VCaP (cell line): ENCODE measurements around the gene DOCK10.
A peak's percentile ranks its signal among the peaks of the same experiment; 100 is the strongest.

Experiments used
- H3K27ac ChIP-seq: fragments of 450-650 bp; 2 replicates; pipeline ENCODE4 v1.5.1; 2017
- CTCF ChIP-seq: fragments of 450-650 bp; conservative IDR thresholded peaks from 2 replicates; pipeline ENCODE4 v1.5.1; 2017; ENCODE audit warnings: mild to moderate bottlenecking, moderate library complexity

The DOCK10 gene

GRCh38 chr2:224776795-224777558, 265.3 kb downstream of the DOCK10 start:
- no peak for TF ChIP-seq CTCF
- H3K27ac ChIP-seq: no peak overlapping the region

- peak overlapping the region; percentile 21; the same call in 1 of the 2 replicates for H3K27ac ChIP-seq
- TF ChIP-seq CTCF: no peak
These were observed 266.6 kb downstream of the DOCK10 start for GRCh38 chr2:224775647-224776046.

GRCh38 chr2:224774735-224775134, 267.5 kb downstream of the DOCK10 start:
- no peak overlapping the region; the same call in 1 of the 2 replicates for H3K27ac ChIP-seq
- no peak for TF ChIP-seq CTCF

- TF ChIP-seq CTCF: no peak
- H3K27ac ChIP-seq: peak overlapping the region; percentile 70
These were observed 269.8 kb downstream of the DOCK10 start for GRCh38 chr2:224772494-224772893.

GRCh38 chr2:224769489-224769888, 272.8 kb downstream of the DOCK10 start:
- no peak for TF ChIP-seq CTCF
- H3K27ac ChIP-seq: no peak overlapping the region

- no peak overlapping the region for H3K27ac ChIP-seq
These were observed 277.6 kb downstream of the DOCK10 start for GRCh38 chr2:224764565-224765236.

More at GRCh38 chr2:224764565-224765236, 277.6 kb downstream of the DOCK10 start:
- no peak for TF ChIP-seq CTCF
